HL-60 (cell line): ENCODE data around the gene PCK1.

Experiments
- GABPA ChIP-seq: IDR thresholded peaks from 2 replicates; pipeline ENCODE4 v1.6.1; 2012; ENCODE audit warnings: low read depth
- POLR2AphosphoS5 ChIP-seq: IDR thresholded peaks from 2 replicates; pipeline ENCODE4 v1.6.1; 2012; ENCODE audit warnings: low read depth
- TF ChIP-seq, protein P1 (sequence below): IDR thresholded peaks from one replicate; pipeline ENCODE4 v1.5.1; 2011; ENCODE audit warnings: low read length, control low read depth, inconsistent platforms; ENCODE audit not compliant: insufficient read depth
- TF ChIP-seq, protein P2 (sequence below): IDR thresholded peaks from 2 replicates; pipeline ENCODE4 v1.6.1; 2012; ENCODE audit warnings: low read depth; ENCODE audit not compliant: insufficient replicate concordance

DNA sequence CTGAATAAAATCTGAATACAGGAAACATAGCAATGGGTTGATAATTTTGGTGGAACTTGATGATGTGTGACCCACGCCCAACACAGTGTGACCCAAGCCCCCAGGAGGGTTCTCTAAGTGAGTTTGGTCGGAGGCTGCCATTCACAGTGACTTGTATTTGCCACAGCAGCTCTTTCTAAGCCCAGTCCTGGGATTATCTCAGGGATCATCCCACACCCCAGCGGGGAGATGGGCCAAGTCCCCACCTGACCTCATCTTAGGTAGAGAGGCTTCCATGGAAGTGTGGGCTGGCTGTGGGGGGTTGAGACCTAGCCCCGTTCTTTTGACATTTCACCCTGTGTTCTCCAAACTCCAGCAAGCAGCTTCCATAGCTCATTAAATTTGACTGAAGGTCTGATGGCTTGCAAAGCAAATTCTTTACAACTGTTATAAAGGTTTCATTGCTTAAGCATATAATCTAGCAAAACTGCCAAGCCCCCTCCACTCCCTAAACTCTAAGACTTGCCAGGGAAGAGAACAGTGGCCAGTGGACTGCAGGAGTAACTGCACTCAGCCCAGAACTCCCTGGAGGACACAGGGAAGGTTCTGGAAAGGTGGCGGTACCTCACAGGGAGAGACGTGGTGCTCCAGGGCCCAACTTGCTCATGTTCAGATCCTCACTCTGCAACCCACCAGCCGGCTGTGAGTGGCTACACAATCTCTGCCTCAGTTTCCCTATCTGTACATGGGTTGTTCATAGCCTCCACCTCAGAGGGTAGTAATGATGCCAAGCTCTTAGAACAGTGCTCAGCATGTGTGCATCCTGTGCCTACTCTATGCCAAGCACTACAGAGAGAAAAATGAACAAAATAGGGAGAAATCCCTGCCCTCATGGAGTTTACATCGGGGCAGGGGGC lies 1.0 kb upstream of the PCK1 start:
- TF ChIP-seq POLR2AphosphoS5 (no peak), GABPA (no peak)
- TF ChIP-seq, protein P1, sequence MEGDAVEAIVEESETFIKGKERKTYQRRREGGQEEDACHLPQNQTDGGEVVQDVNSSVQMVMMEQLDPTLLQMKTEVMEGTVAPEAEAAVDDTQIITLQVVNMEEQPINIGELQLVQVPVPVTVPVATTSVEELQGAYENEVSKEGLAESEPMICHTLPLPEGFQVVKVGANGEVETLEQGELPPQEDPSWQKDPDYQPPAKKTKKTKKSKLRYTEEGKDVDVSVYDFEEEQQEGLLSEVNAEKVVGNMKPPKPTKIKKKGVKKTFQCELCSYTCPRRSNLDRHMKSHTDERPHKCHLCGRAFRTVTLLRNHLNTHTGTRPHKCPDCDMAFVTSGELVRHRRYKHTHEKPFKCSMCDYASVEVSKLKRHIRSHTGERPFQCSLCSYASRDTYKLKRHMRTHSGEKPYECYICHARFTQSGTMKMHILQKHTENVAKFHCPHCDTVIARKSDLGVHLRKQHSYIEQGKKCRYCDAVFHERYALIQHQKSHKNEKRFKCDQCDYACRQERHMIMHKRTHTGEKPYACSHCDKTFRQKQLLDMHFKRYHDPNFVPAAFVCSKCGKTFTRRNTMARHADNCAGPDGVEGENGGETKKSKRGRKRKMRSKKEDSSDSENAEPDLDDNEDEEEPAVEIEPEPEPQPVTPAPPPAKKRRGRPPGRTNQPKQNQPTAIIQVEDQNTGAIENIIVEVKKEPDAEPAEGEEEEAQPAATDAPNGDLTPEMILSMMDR = no peak
- TF ChIP-seq, protein P2, sequence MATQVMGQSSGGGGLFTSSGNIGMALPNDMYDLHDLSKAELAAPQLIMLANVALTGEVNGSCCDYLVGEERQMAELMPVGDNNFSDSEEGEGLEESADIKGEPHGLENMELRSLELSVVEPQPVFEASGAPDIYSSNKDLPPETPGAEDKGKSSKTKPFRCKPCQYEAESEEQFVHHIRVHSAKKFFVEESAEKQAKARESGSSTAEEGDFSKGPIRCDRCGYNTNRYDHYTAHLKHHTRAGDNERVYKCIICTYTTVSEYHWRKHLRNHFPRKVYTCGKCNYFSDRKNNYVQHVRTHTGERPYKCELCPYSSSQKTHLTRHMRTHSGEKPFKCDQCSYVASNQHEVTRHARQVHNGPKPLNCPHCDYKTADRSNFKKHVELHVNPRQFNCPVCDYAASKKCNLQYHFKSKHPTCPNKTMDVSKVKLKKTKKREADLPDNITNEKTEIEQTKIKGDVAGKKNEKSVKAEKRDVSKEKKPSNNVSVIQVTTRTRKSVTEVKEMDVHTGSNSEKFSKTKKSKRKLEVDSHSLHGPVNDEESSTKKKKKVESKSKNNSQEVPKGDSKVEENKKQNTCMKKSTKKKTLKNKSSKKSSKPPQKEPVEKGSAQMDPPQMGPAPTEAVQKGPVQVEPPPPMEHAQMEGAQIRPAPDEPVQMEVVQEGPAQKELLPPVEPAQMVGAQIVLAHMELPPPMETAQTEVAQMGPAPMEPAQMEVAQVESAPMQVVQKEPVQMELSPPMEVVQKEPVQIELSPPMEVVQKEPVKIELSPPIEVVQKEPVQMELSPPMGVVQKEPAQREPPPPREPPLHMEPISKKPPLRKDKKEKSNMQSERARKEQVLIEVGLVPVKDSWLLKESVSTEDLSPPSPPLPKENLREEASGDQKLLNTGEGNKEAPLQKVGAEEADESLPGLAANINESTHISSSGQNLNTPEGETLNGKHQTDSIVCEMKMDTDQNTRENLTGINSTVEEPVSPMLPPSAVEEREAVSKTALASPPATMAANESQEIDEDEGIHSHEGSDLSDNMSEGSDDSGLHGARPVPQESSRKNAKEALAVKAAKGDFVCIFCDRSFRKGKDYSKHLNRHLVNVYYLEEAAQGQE = no peak
